HepG2 (cell line): ENCODE data around the gene STOML3.

Experiments used
- CTCF ChIP-seq: sonication (generic); formaldehyde crosslinking; IDR thresholded peaks from 2 replicates; pipeline ENCODE4 v1.5.0; 2020; ENCODE audit warnings: mild to moderate bottlenecking, missing genetic modification reagents, moderate library complexity
- EP300 ChIP-seq, 3 experiments: sonication (generic) in 1 of 3; formaldehyde crosslinking in 1 of 3; IDR thresholded peaks; 2 replicates each; pipeline versions ENCODE4 v1.5.1 to v1.6.1; 2011 to 2020; ENCODE audit warnings: low read depth in 2 of 3, low read length in 2 of 3, borderline replicate concordance in 1 of 3, improper control_type of control experiment in 1 of 3, mild to moderate bottlenecking in 1 of 3, missing genetic modification reagents in 1 of 3, moderate library complexity in 1 of 3
- HNF1B ChIP-seq: sonication (generic); formaldehyde crosslinking; IDR thresholded peaks from 2 replicates; pipeline ENCODE4 v1.5.1; 2020; ENCODE audit warnings: mild to moderate bottlenecking, moderate library complexity, missing genetic modification reagents
- PRDM10 ChIP-seq: sonication (generic); formaldehyde crosslinking; IDR thresholded peaks from 2 replicates; pipeline ENCODE4 v1.4.0; 2020; ENCODE audit warnings: low read depth, missing genetic modification reagents
- TAF1 ChIP-seq: sonication (generic); formaldehyde crosslinking; IDR thresholded peaks from 2 replicates; pipeline ENCODE4 v1.4.0; 2020; ENCODE audit warnings: missing genetic modification reagents
- ZNF740 ChIP-seq: sonication (generic); formaldehyde crosslinking; IDR thresholded peaks from 2 replicates; pipeline ENCODE4 v1.4.0; 2020; ENCODE audit warnings: missing genetic modification reagents

- TF ChIP-seq HNF1B, result no peak
- TF ChIP-seq EP300 (IDR thresholded peaks at IDR 0.05; ENCODE audit: low read depth in 2 of 2, low read length in 2 of 2), result no peak
- no peak for TF ChIP-seq EP300 (CRISPR knock-in tag; IDR thresholded peaks at IDR 0.05; ENCODE audit: borderline replicate concordance)
- TF ChIP-seq PRDM10 (CRISPR knock-in tag), result no peak
- no peak for TF ChIP-seq ZNF740 (CRISPR knock-in tag)
- no peak for TF ChIP-seq TAF1 (CRISPR knock-in tag)
- peak; percentile 38 for TF ChIP-seq CTCF (CRISPR knock-in tag)
Measured at GRCh38 chr13:39012608-39013007, 22.0 kb upstream of the STOML3 start.
